Astrocyte (in vitro differentiated cells and primary cell): ENCODE results near the gene ZNF708.

Experiments
- CTCF ChIP-seq: IDR thresholded peaks from 2 replicates; pipeline ENCODE4 v1.5.1; 2011; ENCODE audit warnings: low read depth, mild to moderate bottlenecking, inconsistent platforms, low read length, moderate library complexity; ENCODE audit not compliant: insufficient read depth
- EZH2 ChIP-seq: IDR thresholded peaks from 2 replicates; pipeline ENCODE4 v1.6.1; 2012; ENCODE audit warnings: mild to moderate bottlenecking, low read length, inconsistent platforms; ENCODE audit not compliant: insufficient read depth

DNA sequence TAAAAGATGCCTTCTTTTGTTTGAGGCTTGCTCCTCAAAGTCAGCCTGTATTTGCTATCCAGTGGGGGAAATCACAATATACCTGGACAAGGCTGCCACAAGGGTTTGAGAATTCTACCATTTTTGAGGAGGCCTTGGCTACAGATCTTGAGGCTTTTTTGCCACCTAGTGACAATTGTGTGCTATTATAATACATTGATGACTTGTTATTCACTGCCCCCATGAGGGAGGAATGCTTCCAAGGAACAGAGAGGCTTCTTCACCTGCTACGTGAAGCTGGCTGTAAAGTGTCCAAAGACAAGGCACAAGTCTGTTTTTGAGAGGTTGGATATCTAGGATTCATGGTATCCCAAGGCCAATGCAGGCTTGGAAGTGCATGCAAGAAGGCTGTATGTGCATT, 72.5 kb downstream of the ZNF708 start:
- no peak for TF ChIP-seq CTCF
- TF ChIP-seq EZH2: no peak
